ENCODE data around the gene KIFC3. TPM values are rescaled to one million over a fixed set of nuclear protein-coding genes. Genes with fewer than 3 reads are reported as not detected.
A peak's percentile ranks its signal among the peaks of the same experiment; 100 is the strongest.

Gene KIFC3
- total and polyA plus RNA-seq, 2 of the 8 experiments (the other 6 are each of a cell fraction or from before 2014, with no cell fraction given): 2.1 to 7.1 TPM

GRCh38 chr16:57815987-57816745 is 13.9 kb upstream of the KIFC3 start:
- peaks cover 0 to 14% (median 8%) of the 10 kb centered on the region in 4 experiments; a peak in 6 of 7 replicates for H3K4me1 ChIP-seq (replicated peaks in 1 of 4; ENCODE audit: control insufficient read depth in 3 of 4, insufficient read depth in 4 of 4, low read length in 3 of 4)
- H4K20me1 ChIP-seq (replicated peaks in 1 of 2; ENCODE audit: control insufficient read depth in 1 of 2, insufficient read depth in 2 of 2, low read length in 2 of 2): no peaks in the 10 kb centered on the region
- H3K4me3 ChIP-seq (ENCODE audit: extremely low read depth in 1 of 4, insufficient read depth in 2 of 4, low read depth in 3 of 4, low read length in 4 of 4): no peak overlapping the region
- no peaks in the 10 kb centered on the region for H3K79me1 ChIP-seq (ENCODE audit: low read depth, low read length)
- no peak overlapping the region; the same call in 1 of the 2 replicates for H3K18ac ChIP-seq (ENCODE audit: extremely low read depth, low read length)
- H2AK5ac ChIP-seq (ENCODE audit: low read depth, low read length): no peak overlapping the region
- H2BK20ac ChIP-seq (ENCODE audit: low read length): no peak overlapping the region
- H2BK15ac ChIP-seq (ENCODE audit: low read length): no peak overlapping the region
- no peaks in the 10 kb centered on the region for H3K9me3 ChIP-seq (ENCODE audit: insufficient read depth in 2 of 2, low read depth in 1 of 2, low read length in 1 of 2)
- no peak overlapping the region for H3K4ac ChIP-seq (replicated peaks; ENCODE audit: insufficient read length, low read depth, low read length)
- H4K8ac ChIP-seq (ENCODE audit: extremely low read depth, insufficient read depth, low read length): peak overlapping the region; percentile 18
- no peak for DNase-seq (ENCODE audit: low read depth in 1 of 2, low spot score in 2 of 2)
- 62% methylated on average over 16 of the region's 16 CpGs; no CpG with 5 or more reads in 1 of the 2 experiments for WGBS, 2 experiments (ENCODE audit: extremely low coverage in 1 of 2, insufficient coverage in 1 of 2, insufficient read length in 1 of 2, insufficient replicate concordance in 2 of 2, low coverage in 1 of 2, low lambda C conversion rate in 2 of 2, missing lambda C conversion rate in 1 of 2)
- peak overlapping the region in 1 of 2 experiments; percentile 12; a peak in 1 of 4 replicates for H3K4me2 ChIP-seq (ENCODE audit: insufficient read depth in 1 of 2, low read depth in 2 of 2, low read length in 2 of 2)
- no peaks in the 10 kb centered on the region for H3K36me3 ChIP-seq (ENCODE audit: control insufficient read depth in 2 of 4, insufficient read depth in 4 of 4, low read length in 3 of 4)
- no peak overlapping the region for H3K14ac ChIP-seq (ENCODE audit: insufficient read length)
- H3K23me2 ChIP-seq (ENCODE audit: low read depth, low read length): no peaks in the 10 kb centered on the region
- FAIRE-seq: no peak
- ChIA-PET CTCF (ENCODE audit: partially characterized antibody) (interaction anchor here (0.8 to 3.1 kb wide), 13 partner anchors 13 to 162 kb away, joined by 3 to 16 read pairs (median 4); partner anchors contain the start of gene KIFC3), POLR2A (ENCODE audit: partially characterized antibody) (interaction anchor here (1.3 to 1.7 kb wide), 3 partner anchors 18 to 30 kb away, joined by 3 read pairs; no protein-coding TSS in a partner anchor)
- no peak overlapping the region for H2BK120ac ChIP-seq (replicated peaks; ENCODE audit: low read depth, low read length)
- no peak overlapping the region for H4K91ac ChIP-seq (replicated peaks; ENCODE audit: insufficient read length, low read length)
- no peak overlapping the region for H3K23ac ChIP-seq (ENCODE audit: insufficient read length)
- no peaks in the 10 kb centered on the region for H3K79me2 ChIP-seq (ENCODE audit: control insufficient read depth in 1 of 2, insufficient read depth in 2 of 2, low read length in 2 of 2)
- H2BK5ac ChIP-seq (ENCODE audit: low read depth, low read length): 0 out of 2 replicates have a peak overlapping the region, but pooled peaks have one; percentile 39
- H3K27ac ChIP-seq (ENCODE audit: low read depth, low read length): no peak overlapping the region
- no peak overlapping the region for H3K9ac ChIP-seq (replicated peaks in 1 of 4; ENCODE audit: extremely low read depth in 1 of 4, low read depth in 3 of 4, low read length in 3 of 4)
- no peak overlapping the region for H4K5ac ChIP-seq (ENCODE audit: insufficient read length, low read depth, low read length)
- H2AFZ ChIP-seq (ENCODE audit: low read length): no peak overlapping the region
- no peak overlapping the region for H3K56ac ChIP-seq (replicated peaks; ENCODE audit: insufficient read length, low read depth, low read length)
- H2BK12ac ChIP-seq (ENCODE audit: low read depth, low read length): peak overlapping the region; percentile 60
- H3K27me3 ChIP-seq (replicated peaks in 1 of 4; ENCODE audit: control insufficient read depth in 3 of 4, extremely low read depth in 1 of 4, insufficient read depth in 3 of 4, low read length in 3 of 4): peaks cover 0 to 2% (median 0%) of the 10 kb centered on the region in 4 experiments; a peak in 3 of 7 replicates
- TF ChIP-seq POLR2AphosphoS5 (IDR thresholded peaks at IDR 0.05; ENCODE audit: low read depth, low read length) (no peak), KDM1A (IDR thresholded peaks at IDR 0.05; ENCODE audit: borderline replicate concordance, low read length) (0 out of 2 replicates have a peak, but pooled peaks have one; percentile 23), RXRA (IDR thresholded peaks at IDR 0.05; ENCODE audit: insufficient read depth, low read depth, low read length) (no peak), RFX5 (IDR thresholded peaks at IDR 0.05; ENCODE audit: borderline replicate concordance, low read depth, low read length) (no peak), TEAD4 (IDR thresholded peaks at IDR 0.05; ENCODE audit: low read depth, low read length) (peak; percentile 84), SAP30 (IDR thresholded peaks at IDR 0.05; ENCODE audit: insufficient read depth, insufficient replicate concordance, low read length) (peak; percentile 88), EP300 (IDR thresholded peaks at IDR 0.05; ENCODE audit: borderline replicate concordance in 1 of 2, low read depth in 2 of 2, low read length in 2 of 2) (peak in 1 of 2 experiments; percentile 43; a peak in 1 of 3 replicates), CEBPB (IDR thresholded peaks at IDR 0.05; ENCODE audit: low read depth, low read length) (0 out of 2 replicates have a peak, but pooled peaks have one; percentile 2), ASH2L (IDR thresholded peaks at IDR 0.05; ENCODE audit: low read length) (peak; percentile 56), JUND (IDR thresholded peaks at IDR 0.05; ENCODE audit: low read length) (peak; percentile 79)
- TF ChIP-seq, protein P1, sequence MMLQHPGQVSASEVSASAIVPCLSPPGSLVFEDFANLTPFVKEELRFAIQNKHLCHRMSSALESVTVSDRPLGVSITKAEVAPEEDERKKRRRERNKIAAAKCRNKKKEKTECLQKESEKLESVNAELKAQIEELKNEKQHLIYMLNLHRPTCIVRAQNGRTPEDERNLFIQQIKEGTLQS (IDR thresholded peaks at IDR 0.05; ENCODE audit: insufficient read depth, low read depth, low read length): no peak
